ENCODE results near the gene HLA-DQB1. TPM values are rescaled to one million over a fixed set of nuclear protein-coding genes. Genes with fewer than 3 reads are reported as not detected.
"Not testable (repeated sequence)": the region's sequence is repeated elsewhere in the genome, so short reads cannot be mapped to it uniquely, and the experiment has no call there.

The HLA-DQB1 gene
- total and polyA plus RNA-seq, 4 donors: 0.30 to 6.9 (median 1.8) TPM

- Histone ChIP-seq H3K9me3 (ENCODE audit: control insufficient read depth, insufficient read depth, low read length) (no peaks in the 10 kb centered on the region), H3K27me3 (ENCODE audit: control insufficient read depth, insufficient read depth, low read length) (peaks cover 7% of the 10 kb centered on the region), H3K27ac (ENCODE audit: low read depth, low read length) (no peak overlapping the region), H3K36me3 (ENCODE audit: control insufficient read depth, insufficient read depth, low read length) (no peaks in the 10 kb centered on the region), H3K4me1 (ENCODE audit: control insufficient read depth, insufficient read depth, low read length) (no peaks in the 10 kb centered on the region), H3K4me3 (ENCODE audit: low read depth, low read length) (peak overlapping the region; percentile 18)
- under 1% methylated on average over 45 of the region's 47 CpGs for WGBS (ENCODE audit: insufficient coverage)
- peak in 2 of 6 donors; percentile 6 to 34 for DNase-seq (ENCODE audit: low read depth in 4 of 6, low spot score in 6 of 6)
Measured at GRCh38 chr6:32664827-32665362, 1.6 kb downstream of the HLA-DQB1 start.

- peak overlapping the region; percentile 18 for H3K4me3 ChIP-seq (ENCODE audit: low read depth, low read length)
- H3K27ac ChIP-seq (ENCODE audit: low read depth, low read length): no peak overlapping the region
- WGBS (ENCODE audit: insufficient coverage): 25% methylated on average over 14 of the region's 26 CpGs
- peaks cover 7% of the 10 kb centered on the region for H3K27me3 ChIP-seq (ENCODE audit: control insufficient read depth, insufficient read depth, low read length)
- no peaks in the 10 kb centered on the region for H3K36me3 ChIP-seq (ENCODE audit: control insufficient read depth, insufficient read depth, low read length)
- no peaks in the 10 kb centered on the region for H3K9me3 ChIP-seq (ENCODE audit: control insufficient read depth, insufficient read depth, low read length)
- no peak for DNase-seq (ENCODE audit: low read depth in 4 of 6, low spot score in 6 of 6)
- H3K4me1 ChIP-seq (ENCODE audit: control insufficient read depth, insufficient read depth, low read length): no peaks in the 10 kb centered on the region
Measured at GRCh38 chr6:32664354-32664753, 2.1 kb downstream of the HLA-DQB1 start.

- DNase-seq (ENCODE audit: low read depth in 4 of 6, low spot score in 6 of 6): no peak
- H3K27me3 ChIP-seq (ENCODE audit: control insufficient read depth, insufficient read depth, low read length): peaks cover 6% of the 10 kb centered on the region
Measured at GRCh38 chr6:32662836-32663235, 3.6 kb downstream of the HLA-DQB1 start.

GRCh38 chr6:32662099-32662498, 4.4 kb downstream of the HLA-DQB1 start:
- H3K9me3 ChIP-seq (ENCODE audit: control insufficient read depth, insufficient read depth, low read length): no peaks in the 10 kb centered on the region
- no peak for DNase-seq (ENCODE audit: low read depth in 4 of 6, low spot score in 6 of 6)
- WGBS (ENCODE audit: insufficient coverage): 90% methylated on average over 4 of the region's 7 CpGs
- no peak overlapping the region for H3K4me3 ChIP-seq (ENCODE audit: low read depth, low read length)
- no peaks in the 10 kb centered on the region for H3K36me3 ChIP-seq (ENCODE audit: control insufficient read depth, insufficient read depth, low read length)
- H3K4me1 ChIP-seq (ENCODE audit: control insufficient read depth, insufficient read depth, low read length): no peaks in the 10 kb centered on the region
- no peak overlapping the region for H3K27ac ChIP-seq (ENCODE audit: low read depth, low read length)
- H3K27me3 ChIP-seq (ENCODE audit: control insufficient read depth, insufficient read depth, low read length): peaks cover 6% of the 10 kb centered on the region

More at GRCh38 chr6:32662836-32663235, 3.6 kb downstream of the HLA-DQB1 start:
- Histone ChIP-seq H3K36me3 (ENCODE audit: control insufficient read depth, insufficient read depth, low read length) (no peaks in the 10 kb centered on the region), H3K27ac (ENCODE audit: low read depth, low read length) (no peak overlapping the region), H3K4me1 (ENCODE audit: control insufficient read depth, insufficient read depth, low read length) (no peaks in the 10 kb centered on the region), H3K4me3 (ENCODE audit: low read depth, low read length) (no peak overlapping the region), H3K9me3 (ENCODE audit: control insufficient read depth, insufficient read depth, low read length) (no peaks in the 10 kb centered on the region)
- no CpG with 5 or more reads among the region's 5 CpGs for WGBS (ENCODE audit: insufficient coverage)

- Histone ChIP-seq H3K36me3 (ENCODE audit: control insufficient read depth, insufficient read depth, low read length) (no peaks in the 10 kb centered on the region), H3K4me1 (ENCODE audit: control insufficient read depth, insufficient read depth, low read length) (no peaks in the 10 kb centered on the region), H3K27me3 (ENCODE audit: control insufficient read depth, insufficient read depth, low read length) (peaks cover 2% of the 10 kb centered on the region), H3K4me3 (ENCODE audit: low read depth, low read length) (no peak overlapping the region), H3K27ac (ENCODE audit: low read depth, low read length) (no peak overlapping the region), H3K9me3 (ENCODE audit: control insufficient read depth, insufficient read depth, low read length) (no peaks in the 10 kb centered on the region)
- WGBS (ENCODE audit: insufficient coverage): 61% methylated on average over 3 of the region's 4 CpGs
- no peak for DNase-seq (ENCODE audit: low read depth in 4 of 6, low spot score in 6 of 6)
Measured at GRCh38 chr6:32659856-32660595, 6.4 kb downstream of the HLA-DQB1 start.

- Histone ChIP-seq H3K27ac (ENCODE audit: low read depth, low read length) (no peak overlapping the region), H3K36me3 (ENCODE audit: control insufficient read depth, insufficient read depth, low read length) (no peaks in the 10 kb centered on the region), H3K27me3 (ENCODE audit: control insufficient read depth, insufficient read depth, low read length) (no peaks in the 10 kb centered on the region), H3K4me1 (ENCODE audit: control insufficient read depth, insufficient read depth, low read length) (no peaks in the 10 kb centered on the region), H3K9me3 (ENCODE audit: control insufficient read depth, insufficient read depth, low read length) (no peaks in the 10 kb centered on the region), H3K4me3 (ENCODE audit: low read depth, low read length) (no peak overlapping the region)
- 64% methylated on average over 4 of the region's 6 CpGs for WGBS (ENCODE audit: insufficient coverage)
- DNase-seq (ENCODE audit: low read depth in 4 of 6, low spot score in 6 of 6): no peak
Measured at GRCh38 chr6:32658268-32658897, 8.1 kb downstream of the HLA-DQB1 start.

GRCh38 chr6:32657819-32658218, 8.6 kb downstream of the HLA-DQB1 start:
- not testable (repeated sequence) for H3K4me3 ChIP-seq (ENCODE audit: low read depth, low read length); H3K36me3 ChIP-seq (ENCODE audit: control insufficient read depth, insufficient read depth, low read length); H3K27ac ChIP-seq (ENCODE audit: low read depth, low read length); H3K4me1 ChIP-seq (ENCODE audit: control insufficient read depth, insufficient read depth, low read length); H3K9me3 ChIP-seq (ENCODE audit: control insufficient read depth, insufficient read depth, low read length); H3K27me3 ChIP-seq (ENCODE audit: control insufficient read depth, insufficient read depth, low read length); DNase-seq (ENCODE audit: low read depth in 4 of 6, low spot score in 6 of 6)

GRCh38 chr6:32657329-32657728, 9.1 kb downstream of the HLA-DQB1 start:
- H3K9me3 ChIP-seq (ENCODE audit: control insufficient read depth, insufficient read depth, low read length); H3K27me3 ChIP-seq (ENCODE audit: control insufficient read depth, insufficient read depth, low read length); H3K36me3 ChIP-seq (ENCODE audit: control insufficient read depth, insufficient read depth, low read length); DNase-seq (ENCODE audit: low read depth in 4 of 6, low spot score in 6 of 6); H3K4me1 ChIP-seq (ENCODE audit: control insufficient read depth, insufficient read depth, low read length); H3K27ac ChIP-seq (ENCODE audit: low read depth, low read length); H3K4me3 ChIP-seq (ENCODE audit: low read depth, low read length): not testable (repeated sequence)
- WGBS (ENCODE audit: insufficient coverage): no CpG with 5 or more reads among the region's 6 CpGs

- H3K27me3 ChIP-seq (ENCODE audit: control insufficient read depth, insufficient read depth, low read length): no peaks in the 10 kb centered on the region
- WGBS (ENCODE audit: insufficient coverage): no CpG with 5 or more reads among the region's 2 CpGs
- DNase-seq (ENCODE audit: low read depth in 4 of 6, low spot score in 6 of 6): no peak
- no peak overlapping the region for H3K4me3 ChIP-seq (ENCODE audit: low read depth, low read length)
- no peaks in the 10 kb centered on the region for H3K36me3 ChIP-seq (ENCODE audit: control insufficient read depth, insufficient read depth, low read length)
- no peak overlapping the region for H3K27ac ChIP-seq (ENCODE audit: low read depth, low read length)
- no peaks in the 10 kb centered on the region for H3K9me3 ChIP-seq (ENCODE audit: control insufficient read depth, insufficient read depth, low read length)
- no peaks in the 10 kb centered on the region for H3K4me1 ChIP-seq (ENCODE audit: control insufficient read depth, insufficient read depth, low read length)
Measured at GRCh38 chr6:32655203-32655710, 11.2 kb downstream of the HLA-DQB1 start.
